NCI-H1092 treated with DMSO at 0.1 percent for 48 hours (cell line): ENCODE measurements around the gene SARNP.
A peak's percentile ranks its signal among the peaks of the same experiment; 100 is the strongest.
"Not testable (repeated sequence)": the region's sequence is repeated elsewhere in the genome, so short reads cannot be mapped to it uniquely, and the experiment has no call there.

Experiments used
- DNase-seq: peaks from one replicate; lab custom pipeline; 2025; lab: John Stamatoyannopoulos, UW

The SARNP gene

DNA sequence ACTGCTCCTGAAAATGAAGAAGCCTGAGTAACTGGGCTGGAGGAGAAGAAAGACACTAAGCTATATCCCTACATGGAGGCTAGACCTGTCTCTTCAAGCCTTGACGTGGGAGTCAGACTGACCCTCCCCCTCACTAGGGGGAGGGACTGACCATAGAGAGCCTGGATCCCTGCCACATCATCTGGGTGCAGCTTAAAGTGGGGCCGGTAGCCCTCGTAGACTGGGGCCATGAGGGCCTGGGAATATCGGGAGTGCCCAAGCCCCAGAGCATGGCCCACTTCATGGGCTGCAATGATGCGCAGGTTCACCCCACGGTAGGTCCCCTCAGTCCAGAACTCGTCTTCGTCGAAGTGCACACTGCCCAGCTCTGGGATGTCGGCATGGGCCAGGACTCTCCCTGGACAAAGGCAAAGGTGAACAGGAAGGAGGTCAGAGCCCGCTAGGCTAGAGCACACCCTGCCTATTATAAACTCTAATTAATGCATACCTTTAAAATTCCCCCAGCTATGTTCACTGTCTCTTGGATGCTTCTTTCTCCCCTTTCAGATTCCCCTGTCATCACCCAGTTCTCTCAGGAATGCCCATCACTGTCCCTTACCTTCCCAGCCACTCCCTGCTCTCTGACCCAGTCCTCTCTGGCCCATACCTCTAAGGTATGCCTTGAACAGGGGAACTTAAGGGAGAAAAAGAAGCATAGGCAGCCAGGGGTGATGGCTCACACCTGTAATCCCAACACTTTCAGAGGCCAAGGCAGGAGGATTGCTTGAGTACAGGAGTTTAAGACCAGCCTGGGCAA is 22.0 kb upstream of the SARNP start:
- no peak for DNase-seq

DNA sequence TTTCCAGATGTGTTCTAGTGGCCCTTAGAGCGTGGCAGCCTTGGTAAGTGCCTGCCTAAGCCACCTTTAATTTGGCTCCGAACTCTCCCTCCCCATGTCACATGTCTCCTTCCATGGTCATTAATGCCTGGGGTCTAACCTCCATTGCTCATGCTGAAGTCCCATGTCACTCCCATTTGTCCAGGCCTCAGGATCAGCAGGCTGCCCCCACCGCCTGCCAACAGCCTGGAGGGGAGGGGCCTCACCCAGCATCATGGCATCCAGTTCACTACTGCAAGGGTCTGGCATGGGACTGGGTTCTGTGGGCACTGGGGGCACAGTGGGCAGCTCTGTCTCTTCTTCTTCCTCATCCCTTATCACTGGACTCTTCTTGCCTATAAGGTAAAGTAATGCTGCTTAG is 20.8 kb upstream of the SARNP start:
- DNase-seq: no peak

DNA sequence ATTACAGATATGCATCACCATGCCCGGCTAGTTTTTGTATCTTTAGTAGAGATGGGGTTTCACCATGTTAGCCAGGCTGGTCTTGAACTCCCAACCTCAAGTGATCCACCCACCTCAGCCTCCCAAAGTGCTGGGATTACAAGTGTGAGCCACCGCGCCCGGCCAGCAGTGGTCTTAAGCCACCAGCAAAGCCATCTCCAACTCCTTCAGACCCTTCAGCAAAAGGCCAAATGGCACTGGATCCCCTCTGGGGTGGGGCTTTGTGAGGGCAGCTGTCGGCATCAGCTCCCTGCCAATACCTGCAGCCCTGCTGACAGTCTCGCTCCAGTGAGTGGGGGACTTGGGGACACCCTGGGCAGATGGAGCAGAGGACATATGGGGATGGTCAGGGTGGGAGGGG is 16.9 kb upstream of the SARNP start:
- DNase-seq: not testable (repeated sequence)

DNA sequence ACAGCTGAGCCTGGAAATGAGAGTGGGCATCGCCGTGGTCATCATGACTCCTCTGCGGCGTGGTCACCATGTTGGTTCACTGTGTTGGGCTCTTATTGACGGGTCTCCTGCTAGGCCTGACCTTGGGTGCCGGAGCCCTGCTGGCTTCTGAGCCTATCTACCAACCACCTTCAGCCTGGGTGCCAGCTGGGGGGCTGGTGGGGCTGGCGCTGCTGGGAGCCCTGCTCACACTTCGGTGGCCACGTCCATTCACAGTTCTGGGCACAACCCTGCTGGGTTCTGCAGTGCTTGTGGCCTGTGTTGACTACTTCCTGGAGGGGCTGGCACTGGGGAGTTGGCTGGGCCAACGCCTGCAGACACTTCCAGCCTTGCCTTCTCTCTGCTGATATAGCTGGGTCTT is 15.5 kb upstream of the SARNP start:
- DNase-seq: no peak

DNA sequence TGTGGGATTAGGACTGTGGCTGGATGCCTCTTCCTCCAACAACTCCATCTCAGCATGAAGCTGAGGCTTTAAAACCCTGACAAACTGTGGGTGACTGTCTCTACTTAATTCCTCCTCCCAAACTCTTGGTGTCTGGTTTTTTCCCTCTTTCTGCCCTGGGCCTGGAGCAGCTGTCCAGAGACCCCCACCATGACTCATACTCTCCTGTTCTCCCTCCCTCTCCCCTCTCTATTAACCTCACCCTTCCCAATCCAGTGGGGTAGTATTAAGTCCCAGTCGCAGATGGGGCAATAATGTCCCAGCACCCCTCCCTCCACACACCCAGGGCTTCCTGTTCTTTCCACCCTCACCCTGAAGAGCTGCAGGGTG is 13.9 kb upstream of the SARNP start:
- DNase-seq: no peak

DNA sequence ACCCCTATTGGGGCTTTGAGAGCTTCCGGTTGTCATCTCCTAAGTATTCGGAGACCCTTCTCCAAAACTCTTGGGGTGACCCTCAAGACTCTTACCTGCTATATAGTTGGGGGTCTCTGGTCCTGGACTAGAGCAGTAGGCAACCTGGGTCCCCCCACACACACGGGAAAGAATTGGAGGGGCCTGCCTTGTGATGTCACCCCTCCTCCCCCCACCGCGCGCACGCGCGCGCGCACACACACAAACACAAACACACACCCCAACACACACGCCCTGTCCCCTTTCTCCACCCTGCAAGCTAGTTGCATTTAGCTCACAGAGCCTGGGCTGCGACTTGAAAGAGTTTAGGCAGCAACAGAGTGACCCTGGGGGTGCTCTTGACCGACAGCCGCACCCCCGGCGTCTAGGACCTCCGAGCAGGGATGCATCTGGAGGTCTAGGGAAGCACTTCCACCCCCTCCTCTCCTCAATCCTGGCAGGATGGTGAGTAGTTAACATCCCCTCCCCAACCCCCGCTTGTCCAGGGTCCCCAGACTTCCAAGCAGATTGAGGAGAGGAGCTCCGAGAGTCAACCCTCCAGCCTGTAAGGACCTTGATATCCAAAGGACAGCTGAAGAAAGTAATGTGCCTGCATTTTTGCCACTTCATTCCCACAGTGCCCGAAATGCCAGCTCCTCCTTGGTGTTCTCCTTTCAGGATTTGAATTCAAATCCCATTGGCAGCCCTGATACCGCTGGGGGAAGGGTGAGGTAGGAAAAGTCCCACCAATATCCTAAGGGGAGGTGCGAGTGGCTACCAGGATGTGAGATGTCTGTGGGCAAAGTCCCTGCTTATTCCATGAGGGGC is 13.3 kb upstream of the SARNP start:
- peak; percentile 52 for DNase-seq

DNA sequence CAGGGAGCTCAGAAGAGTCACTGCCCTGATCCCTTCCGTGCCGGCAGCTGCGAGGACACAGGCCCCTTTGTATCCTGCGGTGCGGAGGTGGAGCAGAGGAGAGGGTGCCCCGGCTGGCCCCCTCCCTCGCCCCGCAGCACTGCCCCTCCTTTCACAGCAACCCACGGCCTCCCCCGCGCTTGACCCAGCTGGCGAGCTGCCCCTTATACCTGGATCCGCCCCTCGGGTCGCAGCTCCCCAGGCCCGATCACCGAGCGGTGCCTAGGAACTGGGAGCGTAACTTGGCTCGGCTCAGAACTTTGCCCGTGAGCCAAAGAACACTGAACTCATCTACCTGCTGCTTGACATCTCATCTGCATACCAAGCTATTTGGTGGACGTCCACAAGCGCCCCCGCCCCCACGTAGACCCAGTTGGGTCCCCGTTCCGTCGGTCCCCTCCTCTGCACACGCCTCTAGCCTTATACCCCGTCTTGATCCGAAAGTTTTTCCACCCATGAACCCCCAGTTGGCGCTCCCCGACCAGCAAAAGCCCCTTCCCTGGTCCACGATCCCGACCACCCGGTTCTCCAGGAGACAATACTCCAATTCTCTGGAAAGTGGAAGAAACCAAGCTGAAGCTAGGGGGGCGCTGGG is 12.6 kb upstream of the SARNP start:
- no peak for DNase-seq

DNA sequence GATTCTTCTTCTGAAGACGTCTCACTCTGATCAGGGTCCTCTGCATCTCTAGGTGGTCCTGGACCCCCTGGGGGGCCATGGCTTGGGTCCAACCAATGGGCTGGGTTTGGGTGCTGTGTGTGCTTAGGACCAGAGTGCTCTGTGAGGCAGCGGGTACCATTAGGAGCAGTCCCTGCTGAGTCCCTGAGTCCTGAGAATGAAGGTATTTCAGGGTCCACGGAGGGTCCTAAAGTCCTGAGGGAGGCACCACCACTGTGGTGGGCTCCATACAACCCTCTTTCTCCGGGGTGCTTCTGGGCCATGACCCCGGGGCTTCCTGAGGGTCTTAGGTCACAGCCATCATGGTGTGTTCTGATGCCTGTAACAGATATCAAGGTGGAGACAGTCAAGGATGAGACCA is 10.8 kb upstream of the SARNP start:
- no peak for DNase-seq

DNA sequence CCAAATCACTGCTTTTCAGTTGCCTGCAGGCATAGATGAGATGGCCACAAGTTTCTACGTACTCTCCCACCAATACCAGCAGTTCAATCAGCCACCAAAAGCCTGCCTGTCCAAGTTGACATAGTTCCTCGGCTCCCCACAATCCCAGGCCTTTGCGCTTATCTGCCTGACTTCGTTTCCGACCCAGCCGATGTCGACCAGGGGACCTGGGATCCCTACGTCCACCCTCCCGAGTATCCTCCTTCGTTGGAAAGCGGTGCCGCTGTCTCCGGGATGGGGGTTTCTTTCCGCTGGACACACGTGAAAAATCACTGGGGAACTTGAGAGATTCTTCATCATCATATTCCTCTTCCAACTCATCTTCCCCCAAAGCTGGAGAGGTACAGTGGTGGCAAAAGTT is 10.3 kb upstream of the SARNP start:
- no peak for DNase-seq

DNA sequence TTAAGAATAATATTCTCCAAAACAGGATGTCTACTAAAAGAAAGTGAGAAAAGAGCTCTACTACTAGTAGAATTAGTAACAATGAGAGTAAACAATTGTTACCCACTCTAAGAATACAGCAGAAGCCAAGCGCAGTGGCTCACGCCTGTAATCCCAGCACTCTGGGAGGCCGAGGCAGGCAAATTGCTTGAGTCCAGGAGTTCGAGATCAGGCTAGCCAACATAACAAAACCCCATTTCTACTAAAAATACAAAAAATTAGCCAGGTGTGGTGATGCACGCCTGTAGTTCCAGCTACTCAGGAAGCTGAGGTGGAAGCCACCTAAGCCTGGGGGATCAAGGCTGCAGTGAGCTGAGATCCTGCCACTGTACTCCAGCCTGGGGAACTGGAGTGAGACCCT is 7.2 kb upstream of the SARNP start:
- no peak for DNase-seq

DNA sequence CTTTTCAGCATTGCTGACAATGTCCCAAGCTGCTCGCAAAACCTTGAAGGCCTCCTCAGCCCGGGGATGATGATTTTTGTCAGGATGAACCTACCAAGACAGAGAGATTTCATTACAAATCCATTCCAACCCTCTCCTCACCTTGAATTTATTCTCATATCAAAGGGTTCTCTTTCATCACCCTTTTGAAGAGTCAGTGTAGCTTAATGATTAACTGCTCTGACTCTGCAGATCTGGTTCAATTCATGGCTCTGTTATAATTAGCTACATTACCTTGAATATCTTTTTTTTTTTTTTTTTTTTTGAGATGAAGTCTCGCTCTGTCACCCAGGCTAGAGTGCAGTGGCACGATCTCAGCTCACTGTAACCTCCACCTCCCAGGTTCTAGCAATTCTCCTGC is 5.9 kb upstream of the SARNP start:
- DNase-seq: no peak

DNA sequence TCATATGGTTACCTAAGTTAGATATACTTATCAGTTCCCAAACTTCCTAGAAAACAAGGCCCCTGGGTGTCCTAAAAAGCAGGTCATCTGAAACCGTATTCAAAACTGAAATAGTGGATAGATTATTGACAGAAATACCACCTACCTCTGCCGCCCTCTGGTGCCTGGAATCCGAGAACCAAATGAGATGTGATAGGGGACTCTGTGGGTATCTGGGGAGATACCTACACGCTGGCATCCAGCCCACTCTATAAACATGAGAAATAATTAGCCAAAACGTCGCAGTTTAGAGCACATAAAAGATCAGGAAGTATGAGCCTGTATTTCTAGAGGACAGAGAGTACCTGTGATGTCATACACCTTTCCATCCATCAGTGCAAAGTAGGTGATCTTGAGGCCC is 4.7 kb upstream of the SARNP start:
- DNase-seq: no peak

DNA sequence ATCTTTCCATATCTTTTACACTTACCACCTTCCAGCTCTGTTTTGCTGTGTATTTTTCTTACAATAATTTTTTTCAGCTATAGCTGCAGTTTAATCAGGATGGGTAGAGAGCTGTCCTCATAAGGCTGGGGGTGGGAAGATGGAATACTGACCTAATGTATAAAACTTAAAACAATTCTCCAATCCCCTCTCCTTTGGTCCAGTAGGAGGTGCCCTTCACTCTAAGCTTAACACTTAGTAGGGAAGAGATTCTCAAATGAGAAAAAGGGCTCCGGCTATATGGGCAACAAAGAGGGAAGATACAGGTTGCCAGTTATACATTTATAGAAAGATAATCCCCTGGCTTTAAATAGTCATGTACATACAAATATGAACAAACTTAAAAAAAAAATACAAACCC is 3.2 kb upstream of the SARNP start:
- no peak for DNase-seq

DNA sequence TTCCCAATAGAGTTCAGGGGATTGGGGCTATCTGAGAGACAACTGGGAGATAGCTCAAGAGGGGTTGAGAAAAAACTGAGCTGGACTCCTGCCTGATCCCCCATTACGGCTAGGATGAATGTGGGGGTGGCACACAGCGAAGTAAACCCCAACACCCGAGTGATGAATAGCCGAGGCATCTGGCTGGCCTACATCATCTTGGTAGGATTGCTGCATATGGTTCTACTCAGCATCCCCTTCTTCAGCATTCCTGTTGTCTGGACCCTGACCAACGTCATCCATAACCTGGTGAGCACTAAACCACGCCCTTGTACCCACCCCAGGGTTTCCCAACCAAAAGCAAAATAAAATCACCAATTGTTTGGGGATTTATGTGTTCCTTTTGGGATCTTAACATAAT is 1.4 kb upstream of the SARNP start:
- no peak for DNase-seq

DNA sequence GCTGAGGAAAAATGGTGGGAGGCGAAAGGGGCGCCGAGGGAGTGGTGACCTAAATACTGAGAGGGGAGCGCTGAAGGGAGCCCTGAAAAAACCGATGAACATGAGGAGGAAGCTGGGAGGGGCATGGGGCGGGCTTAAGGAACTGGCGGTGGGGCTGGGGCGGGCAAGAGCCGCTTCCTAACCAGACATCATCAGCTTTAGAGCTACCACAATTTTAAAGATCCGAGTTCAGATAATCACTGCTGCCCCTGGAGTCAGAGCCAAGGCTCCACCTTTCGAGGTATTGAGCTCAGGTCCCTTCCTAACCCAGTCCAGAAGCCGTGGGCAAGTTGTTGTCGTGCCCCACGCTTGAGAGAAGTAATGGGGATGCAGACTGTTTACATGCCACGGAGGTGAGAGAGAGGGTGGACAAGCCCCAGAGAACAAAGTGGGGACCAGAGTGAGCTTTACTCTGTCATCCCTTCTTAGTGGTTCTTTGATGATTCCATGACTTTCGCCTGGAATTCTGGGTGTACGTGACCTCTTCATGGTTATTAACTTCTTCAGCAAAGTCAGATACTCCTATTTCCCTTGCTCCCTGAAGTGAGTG is 710 bp upstream of the SARNP start:
- DNase-seq: no peak

DNA sequence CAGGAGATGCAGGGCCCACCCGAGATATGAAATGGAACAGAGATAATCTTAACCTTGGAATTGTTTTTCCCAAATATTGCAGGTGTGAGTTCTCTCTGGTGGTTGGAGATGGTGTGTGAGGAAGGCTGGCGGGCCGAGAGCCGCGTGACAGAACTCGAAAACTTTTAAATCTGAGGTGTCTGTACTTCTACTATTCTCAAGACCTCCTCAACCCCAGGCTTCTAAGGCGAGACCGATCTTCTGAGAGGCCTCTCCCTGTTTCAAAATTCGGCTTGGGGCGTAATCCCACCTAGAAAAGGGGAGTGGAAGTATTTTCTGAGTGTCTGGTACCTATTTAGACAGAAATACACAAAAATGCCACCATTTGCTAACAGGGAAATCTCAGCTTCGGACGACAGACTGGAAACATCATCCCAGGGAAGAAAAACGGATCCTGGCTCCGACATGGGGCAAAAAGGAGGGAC is 611 bp downstream of the SARNP start:
- no peak for DNase-seq

DNA sequence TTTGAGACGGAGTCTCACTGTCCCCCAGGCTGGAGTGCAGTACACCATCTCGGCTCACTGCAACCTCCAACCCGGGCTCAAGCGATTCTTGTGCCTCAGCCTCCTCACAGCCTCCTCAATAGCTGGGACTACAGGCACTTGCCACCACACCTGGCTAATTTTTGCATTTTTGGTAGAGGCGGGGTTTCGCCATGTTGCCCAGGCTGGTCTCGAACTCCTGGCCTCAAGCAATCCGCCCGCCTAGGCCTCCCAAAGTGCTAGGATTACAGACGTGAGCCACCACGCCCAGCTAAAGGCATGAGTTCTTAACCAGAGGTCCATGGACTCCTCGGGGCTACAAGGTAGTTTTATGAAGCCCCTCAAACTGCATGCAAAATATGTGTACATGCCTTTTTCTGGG is 2.1 kb downstream of the SARNP start:
- no peak for DNase-seq

DNA sequence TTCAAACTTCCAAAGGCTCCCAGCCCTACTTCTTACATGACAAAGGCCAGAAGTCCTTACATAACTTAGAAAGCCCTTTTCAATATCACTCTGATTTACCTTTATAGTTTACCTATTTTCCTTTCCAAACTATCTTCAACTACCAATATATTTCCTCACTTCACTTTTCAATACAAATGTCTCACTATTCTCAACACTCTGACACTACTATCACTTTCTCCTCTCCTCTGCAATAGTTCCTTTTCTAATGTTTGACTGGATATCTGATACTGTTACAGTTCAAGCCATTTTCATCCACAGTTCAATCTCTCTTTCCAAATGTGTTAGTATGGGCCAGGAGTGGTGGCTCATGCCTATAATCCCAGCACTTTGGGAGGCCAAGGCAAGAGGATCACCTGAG is 3.3 kb downstream of the SARNP start:
- DNase-seq: no peak

DNA sequence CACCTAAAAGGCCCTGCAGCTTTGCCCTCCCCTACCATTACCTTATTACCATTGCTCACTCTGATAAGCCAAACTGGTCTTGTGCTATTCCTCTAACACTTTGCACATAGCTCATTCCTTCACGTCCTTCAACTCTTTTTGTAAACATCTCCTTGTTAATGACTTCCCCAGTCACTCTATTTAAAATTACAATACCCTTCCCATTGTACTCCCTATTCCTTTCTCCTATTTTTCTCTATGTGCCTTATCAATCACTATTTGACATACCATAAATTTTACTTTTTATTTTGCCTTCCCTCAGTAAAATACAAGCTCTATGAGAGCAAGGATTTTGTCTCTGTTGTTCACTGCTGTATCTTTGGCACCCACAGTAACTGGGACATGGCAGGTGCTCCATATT is 5.4 kb downstream of the SARNP start:
- DNase-seq: no peak

DNA sequence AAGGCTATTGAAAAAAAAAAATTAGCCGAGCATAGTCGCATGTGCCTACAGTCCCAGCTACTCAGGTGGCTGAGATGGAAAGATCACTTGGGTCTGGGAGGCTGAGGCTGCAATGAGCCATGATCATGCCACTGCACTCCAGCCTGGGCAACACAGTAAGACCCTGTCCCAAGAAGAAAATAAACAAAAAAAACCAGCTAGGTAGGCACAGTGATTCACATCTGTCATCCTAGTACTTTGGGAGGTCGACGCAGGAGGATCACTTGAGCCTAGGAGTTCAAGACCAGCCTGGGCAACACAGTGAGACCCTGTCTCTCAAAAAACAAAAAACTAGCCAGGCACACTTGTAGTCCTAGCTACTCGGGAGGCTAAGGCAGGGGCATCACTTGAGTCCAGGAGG is 8.2 kb downstream of the SARNP start:
- no peak for DNase-seq

DNA sequence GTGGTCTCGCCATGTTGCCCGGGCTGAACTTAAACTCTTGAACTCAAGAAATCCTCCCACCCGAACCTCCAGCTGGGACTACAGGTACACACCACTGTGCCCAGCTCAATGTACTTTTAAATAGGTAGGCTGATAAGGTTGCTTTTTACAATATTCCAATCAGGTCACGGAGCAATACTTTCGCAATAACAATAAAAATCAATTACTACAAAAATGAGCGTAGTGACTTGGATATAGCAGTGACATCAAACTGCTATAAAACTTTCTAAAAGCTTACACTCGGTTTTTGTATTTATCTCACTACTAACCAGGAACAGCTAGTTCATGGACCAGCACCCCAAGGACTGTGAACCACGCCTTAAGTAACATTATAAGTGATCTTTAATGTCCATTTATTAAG is 10.5 kb downstream of the SARNP start:
- no peak for DNase-seq

DNA sequence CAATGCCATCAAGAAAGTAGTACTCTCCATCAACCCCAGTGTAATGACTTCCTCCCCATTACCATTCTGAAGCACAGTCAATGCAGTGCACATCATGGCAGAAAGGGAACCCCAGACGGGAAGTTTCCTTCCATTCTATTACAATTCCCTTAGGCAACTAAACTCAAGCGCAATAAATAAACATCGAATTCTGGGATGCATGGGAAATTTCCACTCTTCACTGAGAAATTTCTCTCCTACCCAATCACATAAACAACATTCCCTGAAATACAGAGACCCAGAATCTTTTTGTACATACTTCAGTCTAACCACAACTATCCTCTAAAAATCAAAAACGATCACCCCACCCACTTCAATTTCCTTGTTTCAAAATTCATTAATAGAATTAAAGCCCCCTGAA is 20.0 kb downstream of the SARNP start:
- no peak for DNase-seq

DNA sequence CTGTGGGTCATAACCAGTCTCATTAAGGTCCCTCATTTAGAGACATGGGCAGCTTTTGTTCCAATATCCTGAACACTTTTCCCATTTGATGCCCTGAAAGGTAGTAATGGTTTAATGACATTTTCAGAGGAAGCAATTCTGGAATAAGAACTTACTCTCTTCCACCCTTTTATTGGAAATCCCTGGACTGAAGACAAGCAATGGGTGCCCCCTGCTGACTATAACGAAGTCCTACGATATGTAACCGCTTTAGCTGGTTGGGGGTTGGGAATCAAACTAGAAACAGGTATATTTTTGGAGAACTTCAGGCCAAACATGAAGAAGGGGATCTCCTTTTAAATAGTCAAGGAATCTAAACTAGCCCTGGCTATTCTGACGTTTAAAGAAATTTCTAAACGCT is 20.5 kb downstream of the SARNP start:
- DNase-seq: no peak
